Uterus (tissue), 2 donors: ENCODE data around the gene SHISA9.

ENCODE experiments used
- CTCF ChIP-seq, 4 experiments: fragments of 200-600 bp in 2 of 4; fragments of 450-650 bp in 2 of 4; sonication (generic) in 2 of 4; IDR thresholded peaks; one replicate each; pipeline ENCODE4 v1.5.1; 2016 to 2019; ENCODE audit warnings: antibody characterized with exemption in 4 of 4, mild to moderate bottlenecking in 2 of 4, moderate library complexity in 1 of 4
- POLR2A ChIP-seq, 2 donors: fragments of 450-650 bp; IDR thresholded peaks; one replicate each; pipeline ENCODE4 v1.6.1; 2016; ENCODE audit warnings: antibody characterized with exemption in 2 of 2, mild to moderate bottlenecking in 1 of 2, moderate library complexity in 1 of 2

- no peak for TF ChIP-seq CTCF (IDR thresholded peaks at IDR 0.05)
- no peak for TF ChIP-seq POLR2A (IDR thresholded peaks at IDR 0.05)
These were observed 140.4 kb downstream of the SHISA9 start for GRCh38 chr16:13041646-13042290.
